K562 (cell line): ENCODE measurements around the gene PLA2G4A. TPM values are rescaled to one million over a fixed set of nuclear protein-coding genes. Genes with fewer than 3 reads are reported as not detected.

ENCODE experiments used
- ATAC-seq: fragments of 200-7000 bp; cut with Tn5 transposase; 3 replicates; pipeline ENCODE4 v1.9.1; 2020; ENCODE audit warnings: moderate library complexity
- BruUV-seq: library from RNA; stranded (reverse); fragments of 400-500 nt; replicated peaks from 2 replicates; lab custom pipeline; 2021; lab: Mats Ljungman, UMichigan
- CTCF ChIA-PET: fragments of 300-600 bp; formaldehyde crosslinking; extraction: SDS; loops from one replicate; lab custom pipeline; 2021; ENCODE audit warnings: low intra/inter-chr PET ratio; lab: Yijun Ruan, JAX
- POLR2A ChIA-PET: fragments of 300-600, 350-650 bp; sonication (Branson Sonifier 250); formaldehyde crosslinking; extraction: SDS; loops from one replicate; lab custom pipeline; 2021; ENCODE audit warnings: antibody characterized with exemption, inconsistent platforms; lab: Yijun Ruan, JAX
- DNase-seq, 4 experiments: peaks; one replicate each; pipeline versions ENCODE4 v3.0.0 to v3.0.0-alpha.2; 2011 to 2018; ENCODE audit warnings: low spot score in 3 of 4, mixed read lengths in 3 of 4; ENCODE audit errors: extremely low read depth in 1 of 4
- FAIRE-seq: peaks from 2 replicates; lab custom pipeline; 2011; peaks lifted over from hg19 to GRCh38; lab: Jason Lieb, UNC
- H2AFZ ChIP-seq: 2 replicates; pipeline ENCODE4 v1.6.0; 2011; ENCODE audit warnings: low read depth, low read length, control low read depth, inconsistent platforms
- H3K27ac ChIP-seq: fragments of 200-600 bp; 3 replicates; pipeline ENCODE4 v1.8.0; 2011; ENCODE audit warnings: low read depth, mild to moderate bottlenecking, control low read depth, inconsistent platforms, low read length, moderate library complexity, mixed read lengths; ENCODE audit errors: extremely low read depth
- H3K27me3 ChIP-seq, 2 experiments: fragments of 300-600 bp in 1 of 2; 2 replicates in 1 of 2; 3 replicates in 1 of 2; pipeline versions ENCODE4 v1.6.0 to v1.8.0; 2011; ENCODE audit warnings: inconsistent platforms in 2 of 2, low read length in 2 of 2, mild to moderate bottlenecking in 1 of 2, mixed read lengths in 1 of 2, moderate library complexity in 1 of 2; ENCODE audit not compliant: control insufficient read depth in 2 of 2, insufficient read depth in 2 of 2
- H3K36me3 ChIP-seq: fragments of 300-600 bp; 3 replicates; pipeline ENCODE4 v1.8.0; 2011; ENCODE audit warnings: mild to moderate bottlenecking, low read length, inconsistent platforms; ENCODE audit not compliant: control insufficient read depth, insufficient read depth
- H3K4me1 ChIP-seq, 2 experiments: fragments of 200-600 bp in 1 of 2; replicated peaks in 1 of 2; 2 replicates in 1 of 2; 3 replicates in 1 of 2; pipeline versions ENCODE4 v1.5.1 to v1.8.0; 2011; ENCODE audit warnings: inconsistent platforms in 2 of 2, low read length in 2 of 2, mild to moderate bottlenecking in 1 of 2, mixed read lengths in 1 of 2, moderate library complexity in 1 of 2; ENCODE audit not compliant: control insufficient read depth in 2 of 2, insufficient read depth in 2 of 2
- H3K4me2 ChIP-seq: 2 replicates; pipeline ENCODE4 v1.6.1; 2011; ENCODE audit warnings: low read length, control low read depth, inconsistent platforms, mixed read lengths; ENCODE audit not compliant: insufficient read depth
- H3K4me3 ChIP-seq: fragments of 200-600 bp; sonication (generic), shearing (Covaris generic); 2 replicates; pipeline ENCODE4 v1.5.1; 2016; ENCODE audit warnings: control low read depth, inconsistent platforms
- H3K79me2 ChIP-seq: fragments of 200-600 bp; 3 replicates; pipeline ENCODE4 v1.8.0; 2011; ENCODE audit warnings: low read length, inconsistent platforms; ENCODE audit not compliant: control insufficient read depth, insufficient read depth
- H3K9ac ChIP-seq, 2 experiments: 2 replicates each; pipeline versions ENCODE4 v1.6.0 to v1.6.1; 2011; ENCODE audit warnings: low read depth in 2 of 2, low read length in 2 of 2, control low read depth in 1 of 2, inconsistent platforms in 1 of 2, mild to moderate bottlenecking in 1 of 2, mixed read lengths in 1 of 2; ENCODE audit not compliant: insufficient read depth in 1 of 2
- H3K9me1 ChIP-seq: one replicate; pipeline ENCODE4 v1.6.0; 2011; ENCODE audit warnings: inconsistent platforms, mild to moderate bottlenecking, low read length, moderate library complexity; ENCODE audit not compliant: control insufficient read depth, insufficient read depth
- H3K9me3 ChIP-seq: replicated peaks from 2 replicates; pipeline ENCODE4 v1.5.1; 2011; ENCODE audit warnings: low read depth, low read length, inconsistent platforms; ENCODE audit not compliant: control insufficient read depth, insufficient read depth
- H4K20me1 ChIP-seq: replicated peaks from 2 replicates; pipeline ENCODE4 v1.6.1; 2011; ENCODE audit warnings: low read length, inconsistent platforms, mixed read lengths; ENCODE audit not compliant: control insufficient read depth, insufficient read depth
- ARID1B ChIP-seq: fragments of 450-650 bp; IDR thresholded peaks from 2 replicates; pipeline ENCODE4 v1.6.1; 2016; ENCODE audit warnings: antibody characterized with exemption, mild to moderate bottlenecking, inconsistent platforms
- ETS2 ChIP-seq: IDR thresholded peaks from 2 replicates; pipeline ENCODE4 v1.6.1; 2016; ENCODE audit warnings: borderline replicate concordance, missing genetic modification characterization, mild to moderate bottlenecking, moderate library complexity, missing compliant biosample characterization; ENCODE audit not compliant: poor library complexity, severe bottlenecking
- HDAC8 ChIP-seq: fragments of 450-650 bp; IDR thresholded peaks from 2 replicates; pipeline ENCODE4 v1.6.1; 2016; ENCODE audit warnings: mild to moderate bottlenecking, missing genetic modification characterization, moderate library complexity, missing compliant biosample characterization
- HNRNPL ChIP-seq: fragments of 200-400 bp; formaldehyde crosslinking; IDR thresholded peaks from 2 replicates; pipeline ENCODE4 v1.6.1; 2017; ENCODE audit warnings: low read depth, mild to moderate bottlenecking, low read length
- KAT2B ChIP-seq: IDR thresholded peaks from one replicate; pipeline ENCODE4 v1.6.1; 2012; ENCODE audit warnings: low read depth, mild to moderate bottlenecking, control low read depth, inconsistent platforms, low read length, moderate library complexity
- KDM4B ChIP-seq, 2 experiments: fragments of 450-650 bp in 1 of 2; sonication (generic) in 1 of 2; IDR thresholded peaks; 2 replicates each; pipeline ENCODE4 v1.6.1; 2016 to 2017; ENCODE audit warnings: borderline replicate concordance in 2 of 2, antibody characterized with exemption in 1 of 2, low read depth in 1 of 2, mild to moderate bottlenecking in 1 of 2
- POLR2A ChIP-seq: fragments of 450-650 bp; conservative IDR thresholded peaks from 2 replicates; pipeline ENCODE4 v1.6.1; 2016
- SMARCB1 ChIP-seq: IDR thresholded peaks from 2 replicates; pipeline ENCODE4 v1.6.1; 2011; ENCODE audit warnings: improper control_type of control experiment, low read depth; ENCODE audit not compliant: insufficient read length
- TOE1 ChIP-seq, 2 experiments: fragments of 450-650 bp in 1 of 2; sonication (generic) in 1 of 2; formaldehyde crosslinking in 1 of 2; IDR thresholded peaks; 2 replicates each; pipeline versions ENCODE4 v1.7.1 to v1.8.0; 2016 to 2022; ENCODE audit warnings: borderline replicate concordance in 2 of 2, mild to moderate bottlenecking in 2 of 2, antibody characterized with exemption in 1 of 2, inconsistent platforms in 1 of 2, low read depth in 1 of 2, missing genetic modification reagents in 1 of 2, moderate library complexity in 1 of 2
- TSC22D4 ChIP-seq: fragments of 450-650 bp; IDR thresholded peaks from 2 replicates; pipeline ENCODE4 v1.6.1; 2016; ENCODE audit warnings: missing genetic modification characterization, missing biosample characterization, control low read depth
- ZBTB33 ChIP-seq: sonication (generic); formaldehyde crosslinking; IDR thresholded peaks from 2 replicates; pipeline ENCODE4 v1.8.1; 2023; ENCODE audit warnings: mild to moderate bottlenecking, missing genetic modification reagents
- ZBTB7A ChIP-seq: IDR thresholded peaks from 2 replicates; pipeline ENCODE4 v1.6.1; 2011; ENCODE audit warnings: low read depth, mild to moderate bottlenecking, low read length, moderate library complexity, borderline replicate concordance; ENCODE audit not compliant: control insufficient read depth
- ZNF282 ChIP-seq: sonication (generic); formaldehyde crosslinking; IDR thresholded peaks from 2 replicates; pipeline ENCODE4 v1.8.1; 2023; ENCODE audit warnings: missing genetic modification reagents
- ZNF3 ChIP-seq: fragments of 250-450 bp; sonication (Bioruptor Pico); IDR thresholded peaks from 2 replicates; pipeline ENCODE4 v1.5.0; 2021; ENCODE audit warnings: mild to moderate bottlenecking, moderate library complexity
- ZNF395 ChIP-seq: fragments of 200-800 bp; sonication (Bioruptor generic); IDR thresholded peaks from 2 replicates; pipeline ENCODE4 v1.6.1; 2017; ENCODE audit warnings: missing genetic modification characterization, missing compliant biosample characterization
- ZNF398 ChIP-seq: fragments of 250-450 bp; sonication (Bioruptor Pico); IDR thresholded peaks from 2 replicates; pipeline ENCODE4 v1.8.0; 2021; ENCODE audit warnings: moderate library complexity, mild to moderate bottlenecking, inconsistent platforms
- ZNF436 ChIP-seq: fragments of 250-450, 450-650 bp; sonication (Bioruptor Pico); formaldehyde crosslinking; IDR thresholded peaks from 2 replicates; pipeline ENCODE4 v1.7.0; 2020; ENCODE audit warnings: mild to moderate bottlenecking
- ZNF583 ChIP-seq: fragments of 250-450 bp; sonication (Bioruptor Pico); IDR thresholded peaks from 2 replicates; pipeline ENCODE4 v1.4.0; 2020
- ZNF668 ChIP-seq: fragments of 250-450 bp; sonication (Bioruptor Pico); IDR thresholded peaks from 2 replicates; pipeline ENCODE4 v1.8.0; 2022; ENCODE audit warnings: mild to moderate bottlenecking, inconsistent platforms
- WGBS: fragments of 100-300 bp; shearing (Covaris generic); methylation state at CpG from one replicate; pipeline ENCODE4 v1.1.6; 2016; ENCODE audit warnings: low coverage, mixed read lengths; ENCODE audit not compliant: insufficient coverage; ENCODE audit errors: missing lambda C conversion rate; 5-methylcytosine and 5-hydroxymethylcytosine counted together
- in situ Hi-C: fragments of 300-500 bp; cut with MboI; formaldehyde crosslinking; loops from 4 replicates; pipeline ENCODE4 v1.15.0; 2018; ENCODE audit warnings: inconsistent platforms, mixed read lengths
- intact Hi-C: fragments of 100-400 bp; cut with micrococcal nuclease; formaldehyde crosslinking; loops from 2 replicates; pipeline ENCODE4 v1.14.2; 2022
- polyA plus RNA-seq, 8 experiments: library from polyadenylated mRNA; depleted of rRNA in 4 of 8; stranded (reverse) in 5 of 8; unstranded in 3 of 8; fragments of >200 nt; fragmentation: Nextera tagmentation in 2 of 8; fragmentation: Illumina TruSeq in 1 of 8; extraction: Ambion mirVana in 2 of 8; extraction: Trizol in 1 of 8; gene quantifications; 2 replicates each; pipeline versions ENCODE4 v1.2.1 to v1.2.3, GENCODE V29; 2011 to 2014; ENCODE audit warnings: inconsistent platforms in 1 of 8, missing spikeins in 1 of 8
- total RNA-seq, 7 experiments: library from RNA; depleted of rRNA in 6 of 7; stranded (reverse); fragments of >200 nt in 6 of 7; fragmentation: Illumina TruSeq in 2 of 7; extraction: Trizol in 2 of 7; gene quantifications; 2 replicates each; pipeline versions ENCODE4 v1.2.1 to v1.2.3, GENCODE V29; 2011 to 2021; ENCODE audit warnings: low replicate concordance in 1 of 7

The PLA2G4A gene
- total and polyA plus RNA-seq, 9 of the 15 experiments (the other 6 are each of a cell fraction or from before 2014, with no cell fraction given): 0.04 to 0.71 (median 0.22) TPM; not detected in 4

GRCh38 chr1:186782791-186783190 lies 46.0 kb upstream of the PLA2G4A start:
- BruUV-seq: no TSS peak
- no peak for FAIRE-seq
- DNase-seq: no peak
- Histone ChIP-seq H3K27me3 (no peaks in the 10 kb centered on the region), H3K4me2 (no peak overlapping the region), H3K36me3 (no peaks in the 10 kb centered on the region), H3K9me3 (no peaks in the 10 kb centered on the region), H3K27ac (no peak overlapping the region), H3K79me2 (no peaks in the 10 kb centered on the region), H3K4me1 (no peaks in the 10 kb centered on the region), H3K9ac (no peak overlapping the region), H3K4me3 (no peak overlapping the region), H3K9me1 (no peaks in the 10 kb centered on the region), H2AFZ (no peak overlapping the region), H4K20me1 (no peaks in the 10 kb centered on the region)
- ATAC-seq: no peak
- intact Hi-C loops (no loop called here), in situ Hi-C loops (no loop called here)
- WGBS: 1% methylated on average over 4 of the region's 4 CpGs
- ChIA-PET CTCF (no interaction called here), POLR2A (no interaction called here)
- no peak for TF ChIP-seq POLR2A
- no peak for TF ChIP-seq ZNF398 (CRISPR knock-in tag)
- TF ChIP-seq ZNF668 (CRISPR knock-in tag): no peak
- TF ChIP-seq TOE1 (IDR thresholded peaks at IDR 0.05; ENCODE audit: borderline replicate concordance): no peak
- TF ChIP-seq TOE1 (CRISPR knock-in tag; IDR thresholded peaks at IDR 0.05; ENCODE audit: borderline replicate concordance, low read depth): no peak
- no peak for TF ChIP-seq ZBTB33 (CRISPR knock-in tag)
- no peak for TF ChIP-seq ZNF282 (CRISPR knock-in tag)
- no peak for TF ChIP-seq HDAC8 (tag)
- TF ChIP-seq ARID1B: no peak
- no peak for TF ChIP-seq HNRNPL
- no peak for TF ChIP-seq KAT2B
- TF ChIP-seq ZNF3: no peak
- no peak for TF ChIP-seq TSC22D4 (tag)
- no peak for TF ChIP-seq SMARCB1
- no peak for TF ChIP-seq ZNF436 (CRISPR knock-in tag)
- no peak for TF ChIP-seq ETS2
- TF ChIP-seq KDM4B (IDR thresholded peaks at IDR 0.05; ENCODE audit: borderline replicate concordance in 2 of 2, low read depth in 1 of 2): no peak
- TF ChIP-seq ZNF583 (CRISPR knock-in tag): no peak
- no peak for TF ChIP-seq ZBTB7A
- TF ChIP-seq ZNF395: no peak
